HUDEP-2 (cell line): Measurements from ENCODE around the gene APOBEC3B.
"Not testable (repeated sequence)": the region's sequence is repeated elsewhere in the genome, so short reads cannot be mapped to it uniquely, and the experiment has no call there.

Source experiments
- DNase-seq, 76 experiments: peaks; one replicate each; lab custom pipeline; 2025; ENCODE audit not compliant: unreplicated experiment in 76 of 76; lab: John Stamatoyannopoulos, UW

The APOBEC3B gene

GRCh38 chr22:38981992-38982927, at the start of gene APOBEC3B:
Gene APOBEC3B (plus strand): TSS chr22:38982347. CDS start chr22:38982454, 107 bp downstream.
- peak in 75 of 76 experiments; percentile 13 to 89 (median 74) for DNase-seq

- peak in 47 of 76 experiments; percentile 1 to 72 (median 33) for DNase-seq
Measured at GRCh38 chr22:38935023-38935422, 47.1 kb upstream of the APOBEC3B start.

- DNase-seq: no peak
Measured at GRCh38 chr22:38935616-38936015, 46.5 kb upstream of the APOBEC3B start.

GRCh38 chr22:38936562-38936961, 45.6 kb upstream of the APOBEC3B start:
- no peak for DNase-seq

- DNase-seq: no peak
Measured at GRCh38 chr22:38937036-38937435, 45.1 kb upstream of the APOBEC3B start.

- no peak for DNase-seq
Measured at GRCh38 chr22:38937541-38937940, 44.6 kb upstream of the APOBEC3B start.

GRCh38 chr22:38938221-38938620, 43.9 kb upstream of the APOBEC3B start:
- DNase-seq: no peak

GRCh38 chr22:38938925-38939324, 43.2 kb upstream of the APOBEC3B start:
- DNase-seq: no peak

GRCh38 chr22:38940811-38941384, 41.2 kb upstream of the APOBEC3B start:
- DNase-seq: no peak

- no peak for DNase-seq
Measured at GRCh38 chr22:38941488-38941987, 40.6 kb upstream of the APOBEC3B start.

GRCh38 chr22:38942702-38943101, 39.4 kb upstream of the APOBEC3B start:
- DNase-seq: no peak

GRCh38 chr22:38943201-38943600, 38.9 kb upstream of the APOBEC3B start:
- no peak for DNase-seq

GRCh38 chr22:38943882-38944281, 38.3 kb upstream of the APOBEC3B start:
- no peak for DNase-seq

GRCh38 chr22:38944653-38945052, 37.5 kb upstream of the APOBEC3B start:
- no peak for DNase-seq

- not testable (repeated sequence) for DNase-seq
Measured at GRCh38 chr22:38945706-38946338, 36.3 kb upstream of the APOBEC3B start.

GRCh38 chr22:38946771-38947170, 35.4 kb upstream of the APOBEC3B start:
- DNase-seq: no peak

GRCh38 chr22:38947321-38948140, 34.6 kb upstream of the APOBEC3B start:
- DNase-seq: no peak

- DNase-seq: no peak
Measured at GRCh38 chr22:38948181-38948940, 33.8 kb upstream of the APOBEC3B start.

GRCh38 chr22:38949889-38950405, 32.2 kb upstream of the APOBEC3B start:
- DNase-seq: no peak
